ENCODE measurements around the gene KBTBD13.

- TF ChIP-seq CTCF (IDR thresholded peaks at IDR 0.05 in 4 of 5, conservative IDR thresholded peaks at IDR 0.05 in 1 of 5): no peak
- no peak for TF ChIP-seq POLR2A (IDR thresholded peaks at IDR 0.05)
These were observed 48.2 kb upstream of the KBTBD13 start for GRCh38 chr15:65028338-65028737.

All from gastrocnemius medialis (tissue), 4 donors.